AG04450 (cell line): Measurements from ENCODE around the gene FKBP7. TPM values are rescaled to one million over a fixed set of nuclear protein-coding genes. Genes with fewer than 3 reads are reported as not detected.

ENCODE experiments used
- CTCF ChIA-PET: fragments of 300-600, 350-600 bp; formaldehyde crosslinking; extraction: SDS; loops from one replicate; lab custom pipeline; 2022; ENCODE audit warnings: antibody characterized with exemption, inconsistent platforms; lab: Charles Lee
- POLR2A ChIA-PET: fragments of 350-600 bp; formaldehyde crosslinking; extraction: SDS; loops from one replicate; lab custom pipeline; 2021; ENCODE audit warnings: antibody characterized with exemption, inconsistent platforms; lab: Yijun Ruan, JAX
- DNase-seq: peaks from one replicate; pipeline ENCODE4 v3.0.0-alpha.2; 2011; ENCODE audit warnings: low read depth, low spot score
- H3K27ac ChIP-seq: one replicate; pipeline ENCODE4 v1.5.1; 2012; ENCODE audit warnings: low read depth, low read length, control low read depth
- H3K27me3 ChIP-seq: one replicate; pipeline ENCODE4 v1.6.0; 2012; ENCODE audit warnings: low read length; ENCODE audit not compliant: control insufficient read depth, insufficient read depth
- H3K4me3 ChIP-seq: 2 replicates; pipeline ENCODE4 v1.5.1; 2011; ENCODE audit warnings: mild to moderate bottlenecking, low read depth, low read length, control low read depth
- H3K9me3 ChIP-seq: 2 replicates; pipeline ENCODE4 v1.5.1; 2012; ENCODE audit warnings: low read length; ENCODE audit not compliant: control insufficient read depth, insufficient read depth
- CTCF ChIP-seq: IDR thresholded peaks from 2 replicates; pipeline ENCODE4 v1.5.1; 2011; ENCODE audit warnings: low read depth, low read length, control low read depth, inconsistent platforms
- polyA plus RNA-seq: library from polyadenylated mRNA; depleted of rRNA; stranded (reverse); fragments of >200 nt; gene quantifications from 2 replicates; pipeline ENCODE4 v1.2.3, GENCODE V29; 2011

The FKBP7 gene
- polyA plus RNA-seq, 1 experiment, result 162 TPM

- peak overlapping the region; percentile 75 for H3K4me3 ChIP-seq
- no peaks in the 10 kb centered on the region for H3K27me3 ChIP-seq
- ChIA-PET POLR2A (no interaction called here), CTCF (no interaction called here)
- no peaks in the 10 kb centered on the region for H3K9me3 ChIP-seq
- H3K27ac ChIP-seq, result peak overlapping the region; percentile 95
- DNase-seq, result no peak
- no peak for TF ChIP-seq CTCF
Measured at GRCh38 chr2:178478130-178478438, 316 bp downstream of the FKBP7 start.

DNA sequence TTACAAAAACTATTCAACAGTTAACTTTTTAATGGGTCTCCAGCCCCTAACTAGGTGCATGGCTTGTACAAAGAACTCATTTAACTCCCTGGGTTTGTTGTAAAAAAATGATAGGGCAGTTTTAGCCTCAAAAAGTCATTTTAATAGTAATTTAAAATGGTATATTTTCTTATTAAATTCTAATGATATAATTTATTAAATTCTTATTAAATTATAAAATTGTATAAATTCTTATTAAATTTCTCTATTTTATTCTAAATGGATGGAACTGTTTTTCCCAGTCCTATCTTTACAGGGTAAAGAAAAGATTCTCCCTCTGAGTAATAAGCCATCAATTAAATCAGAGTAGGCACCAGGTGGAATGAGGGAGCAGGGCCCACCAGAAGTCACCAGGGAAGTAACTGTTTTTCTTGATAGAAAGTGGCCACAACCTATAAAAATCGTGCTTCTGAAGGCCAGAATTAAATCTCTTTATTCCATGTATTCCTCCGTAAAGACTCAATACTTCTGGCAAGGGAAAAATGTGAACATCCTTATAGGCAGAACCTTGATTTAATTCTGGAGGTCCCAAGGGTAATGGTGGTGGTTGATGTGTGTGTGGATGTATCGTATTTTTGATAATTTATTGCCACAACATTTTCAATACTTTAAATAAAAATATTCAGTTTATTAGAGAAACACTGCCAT lies 814 bp downstream of the FKBP7 start:
- TF ChIP-seq CTCF, result no peak

DNA sequence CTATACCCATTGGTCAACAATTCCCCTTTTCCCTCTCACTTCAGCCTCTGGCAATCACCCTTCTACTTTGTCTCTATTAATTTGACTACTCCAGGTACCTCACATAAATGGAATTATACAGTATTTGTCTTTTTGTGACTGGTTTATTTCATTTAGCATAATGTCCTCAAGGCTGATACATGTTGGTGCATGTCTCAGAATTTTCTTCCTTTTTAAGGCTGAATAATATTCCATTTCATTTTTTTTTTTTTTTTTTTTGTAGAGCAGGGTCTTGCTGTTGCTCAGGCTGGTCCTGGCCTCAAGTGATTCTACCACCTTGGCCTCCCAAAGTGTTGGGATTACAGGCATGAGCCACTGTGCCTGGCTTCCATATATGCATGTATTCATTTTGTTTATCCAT lies 1.9 kb downstream of the FKBP7 start:
- Histone ChIP-seq H3K27me3 (no peaks in the 10 kb centered on the region), H3K9me3 (no peaks in the 10 kb centered on the region), H3K27ac (no peak overlapping the region), H3K4me3 (peak overlapping the region; percentile 75)
- ChIA-PET POLR2A (no interaction called here), CTCF (interaction anchor here (0.7 kb wide), 1 partner anchor 57 kb away, joined by 3 read pairs; no protein-coding TSS in a partner anchor)
- no peak for DNase-seq
- TF ChIP-seq CTCF, result no peak

More for the DNA sequence above, 814 bp downstream of the FKBP7 start:
- no peak for DNase-seq
- POLR2A ChIA-PET, result no interaction called here
- Histone ChIP-seq H3K27ac (peak overlapping the region; percentile 95), H3K27me3 (no peaks in the 10 kb centered on the region), H3K4me3 (peak overlapping the region; percentile 75), H3K9me3 (no peaks in the 10 kb centered on the region)
- CTCF ChIA-PET, result no interaction called here

DNA sequence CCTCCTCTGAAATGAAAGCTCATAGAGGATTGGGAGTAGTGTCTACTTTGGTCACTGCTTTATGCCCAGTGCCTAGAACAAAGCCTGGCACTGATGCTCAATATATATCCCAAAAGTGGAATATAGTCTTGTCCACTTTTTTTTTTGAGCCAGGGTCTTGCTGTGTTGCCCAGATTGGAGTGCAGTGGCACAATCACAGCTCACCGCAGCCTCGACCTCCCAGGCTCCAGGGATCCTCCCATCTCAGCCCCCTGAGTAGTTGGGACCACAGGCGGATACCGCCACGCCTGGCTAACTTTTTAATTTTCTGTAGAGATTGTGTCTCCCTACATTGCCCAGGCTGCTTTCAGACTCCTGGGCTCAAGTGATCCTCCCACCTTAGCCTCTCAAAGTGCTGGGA lies 3.8 kb downstream of the FKBP7 start:
- DNase-seq, result no peak
- Histone ChIP-seq H3K4me3 (no peak overlapping the region), H3K9me3 (no peaks in the 10 kb centered on the region), H3K27ac (no peak overlapping the region), H3K27me3 (no peaks in the 10 kb centered on the region)
- ChIA-PET POLR2A (no interaction called here), CTCF (interaction anchor here (0.6 kb wide), 1 partner anchor 363 kb away, joined by 3 read pairs; no protein-coding TSS in a partner anchor)
- TF ChIP-seq CTCF, result no peak

DNA sequence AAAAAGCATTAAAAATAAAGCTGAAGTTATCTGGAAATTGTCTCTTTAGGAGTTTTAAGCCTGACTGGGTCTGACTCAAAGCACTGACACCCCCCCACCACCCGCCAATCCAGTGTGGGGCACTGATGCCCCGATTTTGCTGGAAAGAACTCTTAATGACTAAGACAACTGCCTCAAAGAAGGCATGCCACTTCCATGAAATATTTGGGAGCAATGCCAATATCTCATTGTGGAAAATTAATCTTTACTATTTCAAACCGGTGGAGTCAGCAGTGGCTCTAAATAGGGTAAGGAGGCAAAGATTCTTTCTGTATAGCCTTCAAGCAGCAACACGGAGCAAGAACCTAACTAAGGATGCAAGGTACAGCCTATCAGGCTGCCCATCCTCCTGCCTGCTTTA lies 4.5 kb downstream of the FKBP7 start:
- no peaks in the 10 kb centered on the region for H3K9me3 ChIP-seq
- TF ChIP-seq CTCF, result no peak
- H3K27me3 ChIP-seq, result no peaks in the 10 kb centered on the region
- CTCF ChIA-PET, result interaction anchor here (1.4 kb wide), 1 partner anchor 55 kb away, joined by 3 read pairs; no protein-coding TSS in a partner anchor
- no peak overlapping the region for H3K4me3 ChIP-seq
- DNase-seq, result no peak
- H3K27ac ChIP-seq, result no peak overlapping the region
- POLR2A ChIA-PET, result no interaction called here
